GM12878 (cell line): ENCODE data around the gene CACNA1S. TPM values are rescaled to one million over a fixed set of nuclear protein-coding genes. Genes with fewer than 3 reads are reported as not detected.

ENCODE experiments used
- ATAC-seq: fragments of 200-7000 bp; cut with Tn5 transposase; 3 replicates; pipeline ENCODE4 v1.9.1; 2020; ENCODE audit warnings: mild to moderate bottlenecking, moderate library complexity
- BruUV-seq: library from RNA; stranded (reverse); fragments of 400-500 nt; replicated peaks from 2 replicates; lab custom pipeline; 2021; lab: Mats Ljungman, UMichigan
- CTCF ChIA-PET: fragments of 300-600 bp; sonication (Branson Sonifier 250); formaldehyde crosslinking; extraction: SDS; loops from one replicate; lab custom pipeline; 2021; ENCODE audit warnings: inconsistent platforms; lab: Yijun Ruan, JAX
- POLR2A ChIA-PET: fragments of 350-600 bp; formaldehyde crosslinking; extraction: SDS; loops from one replicate; lab custom pipeline; 2021; ENCODE audit warnings: inconsistent platforms; lab: Charles Lee
- RAD21 ChIA-PET: fragments of 300-600 bp; sonication (Branson Sonifier 250); formaldehyde crosslinking; loops from one replicate; lab custom pipeline; 2023; ENCODE audit warnings: antibody characterized with exemption; ENCODE audit not compliant: unreplicated experiment; lab: Charles Lee
- SMC1A ChIA-PET: fragments of 300-600 bp; sonication (Branson Sonifier 250); formaldehyde crosslinking; loops from one replicate; lab custom pipeline; 2023; ENCODE audit not compliant: unreplicated experiment, uncharacterized antibody; lab: Charles Lee
- DNase-seq: peaks from one replicate; pipeline ENCODE4 v3.0.0-alpha.2; 2011; ENCODE audit warnings: low read depth, low spot score
- FAIRE-seq: peaks from 3 replicates; lab custom pipeline; 2011; peaks lifted over from hg19 to GRCh38; lab: Jason Lieb, UNC
- H2AFZ ChIP-seq: 2 replicates; pipeline ENCODE4 v1.6.0; 2011; ENCODE audit warnings: low read depth, low read length, control low read depth; ENCODE audit not compliant: control insufficient read depth
- H3K27ac ChIP-seq: 2 replicates; pipeline ENCODE4 v1.5.1; 2011; ENCODE audit warnings: control low read depth; ENCODE audit not compliant: control insufficient read depth, insufficient read depth
- H3K27me3 ChIP-seq, 2 experiments: replicated peaks in 1 of 2; 2 replicates each; pipeline versions ENCODE4 v1.6.0 to v1.6.1; 2011; ENCODE audit warnings: low read length in 1 of 2; ENCODE audit not compliant: control insufficient read depth in 2 of 2, insufficient read depth in 2 of 2
- H3K36me3 ChIP-seq, 2 experiments: 2 replicates each; pipeline ENCODE4 v1.5.1; 2011; ENCODE audit warnings: low read length in 1 of 2; ENCODE audit not compliant: control insufficient read depth in 2 of 2, insufficient read depth in 2 of 2
- H3K4me1 ChIP-seq: 2 replicates; pipeline ENCODE4 v1.6.1; 2011; ENCODE audit warnings: mild to moderate bottlenecking, low read length, moderate library complexity, mixed read lengths; ENCODE audit not compliant: control insufficient read depth, insufficient read depth
- H3K4me2 ChIP-seq: 2 replicates; pipeline ENCODE4 v1.6.0; 2011; ENCODE audit warnings: control low read depth; ENCODE audit not compliant: control insufficient read depth, insufficient read depth
- H3K4me3 ChIP-seq: fragments of 200-600 bp; sonication (generic); 2 replicates; pipeline ENCODE4 v1.5.1; 2016
- H3K79me2 ChIP-seq: 2 replicates; pipeline ENCODE4 v1.6.0; 2011; ENCODE audit warnings: low read length; ENCODE audit not compliant: control insufficient read depth, insufficient read depth
- H3K9ac ChIP-seq: 2 replicates; pipeline ENCODE4 v1.8.0; 2011; ENCODE audit warnings: low read length, control low read depth, mixed read lengths; ENCODE audit not compliant: control insufficient read depth, insufficient read depth
- H3K9me3 ChIP-seq: replicated peaks from 3 replicates; pipeline ENCODE4 v1.5.1; 2011; ENCODE audit warnings: mild to moderate bottlenecking, low read length; ENCODE audit not compliant: control insufficient read depth, insufficient read depth
- H4K20me1 ChIP-seq: 2 replicates; pipeline ENCODE4 v1.6.0; 2011; ENCODE audit not compliant: control insufficient read depth, insufficient read depth
- ETV6 ChIP-seq, 2 experiments: fragments of 450-650 bp in 1 of 2; IDR thresholded peaks in 1 of 2; conservative IDR thresholded peaks in 1 of 2; 2 replicates each; pipeline ENCODE4 v1.6.1; 2014; ENCODE audit warnings: antibody characterized with exemption in 1 of 2, borderline replicate concordance in 1 of 2, low read depth in 1 of 2, mild to moderate bottlenecking in 1 of 2, moderate library complexity in 1 of 2
- MXI1 ChIP-seq: fragments of 150-350 bp; IDR thresholded peaks from 2 replicates; pipeline ENCODE4 v1.6.1; 2011; ENCODE audit warnings: low read depth, mild to moderate bottlenecking, inconsistent platforms, low read length, improper control_type of control experiment
- PML ChIP-seq: IDR thresholded peaks from 2 replicates; pipeline ENCODE4 v1.6.1; 2012; ENCODE audit warnings: low read length, inconsistent platforms
- SP1 ChIP-seq: IDR thresholded peaks from one replicate; pipeline ENCODE4 v1.6.1; 2011; ENCODE audit warnings: low read depth, low read length
- WGBS: methylation state at CpG from one replicate; pipeline ENCODE4 v1.1.6; 2016; ENCODE audit warnings: low lambda C conversion rate; ENCODE audit not compliant: insufficient replicate concordance, insufficient coverage; ENCODE audit errors: missing lambda C conversion rate; 5-methylcytosine and 5-hydroxymethylcytosine counted together
- in situ Hi-C: fragments of 300-500 bp; cut with MboI; formaldehyde crosslinking; loops from 9 replicates; pipeline ENCODE4 v1.14.3; 2018; ENCODE audit warnings: mixed read lengths
- intact Hi-C: fragments of 100-400 bp; cut with micrococcal nuclease; formaldehyde crosslinking; loops from one replicate; pipeline ENCODE4 v1.14.2; 2022; ENCODE audit not compliant: unreplicated experiment
- polyA plus RNA-seq, 11 experiments: library from polyadenylated mRNA; depleted of rRNA in 4 of 11; unstranded in 6 of 11; stranded (reverse) in 5 of 11; fragments of >200 nt; fragmentation: Nextera tagmentation in 4 of 11; fragmentation: Illumina TruSeq in 1 of 11; extraction: Ambion mirVana in 4 of 11; extraction: Trizol in 1 of 11; gene quantifications; 1 replicate in 1 of 11; 2 replicates in 10 of 11; pipeline versions ENCODE4 v1.2.1 to v1.2.3, GENCODE V29; 2011 to 2016; ENCODE audit warnings: inconsistent platforms in 2 of 11, missing spikeins in 2 of 11, low read depth in 1 of 11
- total RNA-seq, 4 experiments: library from RNA; depleted of rRNA in 3 of 4; stranded (reverse); fragments of >200 nt in 3 of 4; fragmentation: Illumina TruSeq in 1 of 4; extraction: Trizol in 1 of 4; gene quantifications; 2 replicates each; pipeline versions ENCODE4 v1.2.1 to v1.2.3, GENCODE V29; 2013 to 2021
- TF ChIP-seq, protein P1 (sequence below): IDR thresholded peaks from 2 replicates; pipeline ENCODE4 v1.6.1; 2011; ENCODE audit warnings: low read depth, mild to moderate bottlenecking, low read length, moderate library complexity, borderline replicate concordance; ENCODE audit errors: extremely low read depth
- TF ChIP-seq, protein P2 (sequence below): IDR thresholded peaks from 2 replicates; pipeline ENCODE4 v1.6.1; 2011; ENCODE audit warnings: low read depth, low read length, improper control_type of control experiment, borderline replicate concordance
- TF ChIP-seq, protein P3 (sequence below): fragments of 450-650 bp; formaldehyde crosslinking; IDR thresholded peaks from 2 replicates; pipeline ENCODE4 v1.5.0; 2022; ENCODE audit warnings: mild to moderate bottlenecking, missing genetic modification characterization
- TF ChIP-seq, protein P4 (sequence below): IDR thresholded peaks from 2 replicates; pipeline ENCODE4 v1.6.1; 2012; ENCODE audit warnings: low read depth, low read length, improper control_type of control experiment

The CACNA1S gene
- total and polyA plus RNA-seq, 10 of the 15 experiments (the other 5 are each of a cell fraction or from before 2014, with no cell fraction given), result under 0.01 to 0.04 (median 0.02) TPM; not detected in 6

DNA sequence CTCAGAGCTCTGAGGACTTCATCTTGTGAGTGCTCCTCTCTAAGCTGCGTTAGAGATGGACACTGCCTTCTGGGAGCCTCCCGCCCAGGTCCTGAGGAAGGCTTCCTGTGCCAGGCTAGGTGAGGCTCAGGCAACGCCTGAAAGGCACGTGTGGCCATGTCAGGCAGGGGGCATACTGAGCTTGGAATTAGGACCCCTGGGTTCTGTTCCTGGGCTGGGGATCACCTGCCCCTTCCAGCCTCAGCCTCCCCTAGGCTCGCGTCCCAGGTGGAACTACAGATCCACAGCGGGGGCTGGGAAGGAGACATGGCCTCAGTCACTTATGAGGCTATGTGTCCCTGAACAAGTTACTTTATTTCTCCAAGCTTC lies 24.8 kb upstream of the CACNA1S start:
- intact Hi-C loops, result no loop called here
- no peak for DNase-seq
- RAD21 ChIA-PET, result no interaction called here
- Histone ChIP-seq H4K20me1 (no peaks in the 10 kb centered on the region; the same call in 1 of the 2 replicates), H3K36me3 (peaks cover 0 to 6% of the 10 kb centered on the region in 2 experiments; a peak in 2 of 4 replicates), H3K79me2 (no peaks in the 10 kb centered on the region), H3K9me3 (no peaks in the 10 kb centered on the region), H3K9ac (no peak overlapping the region), H3K4me3 (no peak overlapping the region), H3K4me1 (no peaks in the 10 kb centered on the region), H2AFZ (no peak overlapping the region), H3K27me3 (no peaks in the 10 kb centered on the region), H3K27ac (no peak overlapping the region), H3K4me2 (no peak overlapping the region)
- FAIRE-seq, result no peak
- POLR2A ChIA-PET, result no interaction called here
- no peak for ATAC-seq
- CTCF ChIA-PET, result interaction anchor here (1.3 to 2.4 kb wide), 3 partner anchors 13 to 57 kb away, joined by 3 to 8 read pairs (median 4); no protein-coding TSS in a partner anchor
- WGBS, result 94% methylated on average over 7 of the region's 7 CpGs
- BruUV-seq, result no TSS peak
- SMC1A ChIA-PET, result interaction anchor here (0.6 kb wide), 1 partner anchor 213 kb away, joined by 3 read pairs; no protein-coding TSS in a partner anchor
- TF ChIP-seq, protein P1, sequence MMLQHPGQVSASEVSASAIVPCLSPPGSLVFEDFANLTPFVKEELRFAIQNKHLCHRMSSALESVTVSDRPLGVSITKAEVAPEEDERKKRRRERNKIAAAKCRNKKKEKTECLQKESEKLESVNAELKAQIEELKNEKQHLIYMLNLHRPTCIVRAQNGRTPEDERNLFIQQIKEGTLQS, result no peak
- in situ Hi-C loops, result no loop called here

DNA sequence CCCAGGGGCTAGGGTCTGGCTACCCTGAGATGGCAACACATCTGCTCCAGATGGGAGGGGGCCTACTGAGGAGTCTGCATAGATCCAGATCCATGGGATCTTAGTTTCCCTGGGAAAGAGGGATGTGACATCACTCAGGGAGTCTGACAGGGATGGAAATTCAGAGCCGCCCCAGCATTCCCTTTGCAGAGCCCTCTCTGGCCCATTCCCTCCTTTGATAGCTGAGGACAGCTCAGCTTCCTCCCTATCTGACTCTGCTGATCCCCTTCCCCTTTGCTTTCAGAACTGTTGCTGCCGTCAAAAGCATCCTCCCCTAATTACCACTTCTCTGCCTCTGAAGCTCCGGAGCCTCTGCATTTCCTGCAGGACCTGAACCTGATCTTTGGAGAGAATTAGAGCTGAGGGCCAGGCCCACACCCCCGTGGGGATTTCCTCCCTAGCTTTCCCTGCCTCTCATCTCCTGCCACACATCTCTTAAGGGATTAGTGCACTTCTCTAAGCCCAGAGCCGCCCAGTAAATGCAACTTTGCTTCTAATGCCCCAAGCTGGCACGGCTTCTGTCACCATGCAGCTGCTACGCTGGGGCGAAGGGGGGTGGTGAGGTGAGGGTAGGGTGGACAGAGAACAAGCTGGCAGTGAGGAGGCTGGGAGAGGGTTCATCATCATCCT lies 24.3 kb upstream of the CACNA1S start:
- Histone ChIP-seq H3K27ac (no peak overlapping the region), H3K9ac (no peak overlapping the region), H3K4me3 (no peak overlapping the region), H3K4me1 (no peaks in the 10 kb centered on the region), H3K4me2 (no peak overlapping the region), H4K20me1 (no peaks in the 10 kb centered on the region; the same call in 1 of the 2 replicates), H3K27me3 (no peaks in the 10 kb centered on the region), H2AFZ (no peak overlapping the region), H3K79me2 (no peaks in the 10 kb centered on the region), H3K36me3 (peaks cover 0 to 6% of the 10 kb centered on the region in 2 experiments; a peak in 2 of 4 replicates), H3K9me3 (no peaks in the 10 kb centered on the region)
- ChIA-PET RAD21 (no interaction called here), SMC1A (no interaction called here), POLR2A (no interaction called here), CTCF (interaction anchor here (1.3 to 2.4 kb wide), 3 partner anchors 13 to 56 kb away, joined by 3 to 8 read pairs (median 4); no protein-coding TSS in a partner anchor)
- in situ Hi-C loops, result no loop called here
- 86% methylated on average over 8 of the region's 8 CpGs for WGBS
- ATAC-seq, result no peak
- DNase-seq, result no peak
- BruUV-seq, result no TSS peak
- TF ChIP-seq, protein P2, sequence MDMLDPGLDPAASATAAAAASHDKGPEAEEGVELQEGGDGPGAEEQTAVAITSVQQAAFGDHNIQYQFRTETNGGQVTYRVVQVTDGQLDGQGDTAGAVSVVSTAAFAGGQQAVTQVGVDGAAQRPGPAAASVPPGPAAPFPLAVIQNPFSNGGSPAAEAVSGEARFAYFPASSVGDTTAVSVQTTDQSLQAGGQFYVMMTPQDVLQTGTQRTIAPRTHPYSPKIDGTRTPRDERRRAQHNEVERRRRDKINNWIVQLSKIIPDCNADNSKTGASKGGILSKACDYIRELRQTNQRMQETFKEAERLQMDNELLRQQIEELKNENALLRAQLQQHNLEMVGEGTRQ, result no peak
- TF ChIP-seq MXI1 (no peak), ETV6 (conservative IDR thresholded peaks at IDR 0.05 in 1 of 2, IDR thresholded peaks at IDR 0.05 in 1 of 2; ENCODE audit: borderline replicate concordance in 1 of 2, low read depth in 1 of 2) (no peak), PML (no peak), SP1 (no peak)
- TF ChIP-seq, protein P3, sequence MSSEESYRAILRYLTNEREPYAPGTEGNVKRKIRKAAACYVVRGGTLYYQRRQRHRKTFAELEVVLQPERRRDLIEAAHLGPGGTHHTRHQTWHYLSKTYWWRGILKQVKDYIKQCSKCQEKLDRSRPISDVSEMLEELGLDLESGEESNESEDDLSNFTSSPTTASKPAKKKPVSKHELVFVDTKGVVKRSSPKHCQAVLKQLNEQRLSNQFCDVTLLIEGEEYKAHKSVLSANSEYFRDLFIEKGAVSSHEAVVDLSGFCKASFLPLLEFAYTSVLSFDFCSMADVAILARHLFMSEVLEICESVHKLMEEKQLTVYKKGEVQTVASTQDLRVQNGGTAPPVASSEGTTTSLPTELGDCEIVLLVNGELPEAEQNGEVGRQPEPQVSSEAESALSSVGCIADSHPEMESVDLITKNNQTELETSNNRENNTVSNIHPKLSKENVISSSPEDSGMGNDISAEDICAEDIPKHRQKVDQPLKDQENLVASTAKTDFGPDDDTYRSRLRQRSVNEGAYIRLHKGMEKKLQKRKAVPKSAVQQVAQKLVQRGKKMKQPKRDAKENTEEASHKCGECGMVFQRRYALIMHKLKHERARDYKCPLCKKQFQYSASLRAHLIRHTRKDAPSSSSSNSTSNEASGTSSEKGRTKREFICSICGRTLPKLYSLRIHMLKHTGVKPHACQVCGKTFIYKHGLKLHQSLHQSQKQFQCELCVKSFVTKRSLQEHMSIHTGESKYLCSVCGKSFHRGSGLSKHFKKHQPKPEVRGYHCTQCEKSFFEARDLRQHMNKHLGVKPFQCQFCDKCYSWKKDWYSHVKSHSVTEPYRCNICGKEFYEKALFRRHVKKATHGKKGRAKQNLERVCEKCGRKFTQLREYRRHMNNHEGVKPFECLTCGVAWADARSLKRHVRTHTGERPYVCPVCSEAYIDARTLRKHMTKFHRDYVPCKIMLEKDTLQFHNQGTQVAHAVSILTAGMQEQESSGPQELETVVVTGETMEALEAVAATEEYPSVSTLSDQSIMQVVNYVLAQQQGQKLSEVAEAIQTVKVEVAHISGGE, result no peak
- TF ChIP-seq, protein P4, sequence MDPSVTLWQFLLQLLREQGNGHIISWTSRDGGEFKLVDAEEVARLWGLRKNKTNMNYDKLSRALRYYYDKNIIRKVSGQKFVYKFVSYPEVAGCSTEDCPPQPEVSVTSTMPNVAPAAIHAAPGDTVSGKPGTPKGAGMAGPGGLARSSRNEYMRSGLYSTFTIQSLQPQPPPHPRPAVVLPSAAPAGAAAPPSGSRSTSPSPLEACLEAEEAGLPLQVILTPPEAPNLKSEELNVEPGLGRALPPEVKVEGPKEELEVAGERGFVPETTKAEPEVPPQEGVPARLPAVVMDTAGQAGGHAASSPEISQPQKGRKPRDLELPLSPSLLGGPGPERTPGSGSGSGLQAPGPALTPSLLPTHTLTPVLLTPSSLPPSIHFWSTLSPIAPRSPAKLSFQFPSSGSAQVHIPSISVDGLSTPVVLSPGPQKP, result no peak
- no peak for FAIRE-seq
- intact Hi-C loops, result no loop called here
